Caki2 (cell line): ENCODE measurements around the gene TRIM10. TPM values are rescaled to one million over a fixed set of nuclear protein-coding genes. Genes with fewer than 3 reads are reported as not detected.
"Not testable (repeated sequence)": the region's sequence is repeated elsewhere in the genome, so short reads cannot be mapped to it uniquely, and the experiment has no call there.

Experiments used
- DNase-seq: peaks from one replicate; pipeline ENCODE4 v3.0.0-alpha.2; 2015; ENCODE audit warnings: low read depth
- in situ Hi-C: cut with HindIII; loops from 2 replicates; pipeline ENCODE4 v1.10.0; 2016; ENCODE audit warnings: low sequenced_read_pairs, low pct_unique_long_range_greater_than_20kb, mixed read lengths
- total RNA-seq: library from RNA; depleted of rRNA; stranded (reverse); fragments of >200 nt; shearing (Covaris generic); gene quantifications from 2 replicates; pipeline ENCODE4 v1.2.3, GENCODE V29; 2014; ENCODE audit warnings: low replicate concordance

Gene TRIM10
- total RNA-seq, 1 experiment from 2014 or later: not detected

DNA sequence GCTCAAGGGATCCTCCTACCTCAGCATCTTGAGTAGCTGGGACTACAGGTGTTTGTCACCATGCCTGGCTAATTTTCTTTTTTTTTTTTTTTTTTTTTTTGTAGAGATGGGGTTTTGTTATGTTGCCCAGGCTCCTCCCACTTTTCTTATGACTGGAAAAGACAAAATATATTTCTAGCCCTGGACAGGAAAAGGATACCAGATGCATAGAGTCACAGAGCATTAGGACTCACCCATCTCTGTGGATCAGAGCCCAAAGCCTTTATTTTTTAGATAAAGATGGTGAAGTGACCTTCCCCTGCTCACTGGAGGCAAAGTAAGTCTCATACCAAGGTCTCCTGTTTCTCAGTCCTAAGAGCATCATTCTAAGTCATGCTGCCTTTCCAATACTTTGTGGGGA, 3.4 kb downstream of the TRIM10 start:
- in situ Hi-C loops: no loop called here
- no peak for DNase-seq

DNA sequence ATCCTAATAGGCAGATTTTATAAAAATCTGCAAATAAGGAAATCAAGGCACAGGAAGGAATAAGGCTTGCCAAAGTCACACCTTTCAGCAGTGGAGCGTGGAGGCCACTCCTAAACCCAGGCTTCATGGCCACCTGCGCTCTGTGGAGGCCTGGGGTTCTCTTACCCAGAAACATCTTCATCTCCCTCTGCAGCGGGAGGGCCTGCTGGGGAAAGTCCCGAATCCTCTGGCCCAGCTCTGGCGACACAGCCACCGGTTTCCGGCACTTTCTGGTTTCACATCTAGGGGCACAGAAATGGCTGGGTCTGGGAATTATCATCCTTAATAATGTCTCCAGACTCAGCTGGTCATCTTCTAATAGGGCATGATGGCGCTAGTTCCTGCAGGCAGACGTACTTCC, 4.2 kb downstream of the TRIM10 start:
- DNase-seq: no peak
- in situ Hi-C loops: no loop called here

DNA sequence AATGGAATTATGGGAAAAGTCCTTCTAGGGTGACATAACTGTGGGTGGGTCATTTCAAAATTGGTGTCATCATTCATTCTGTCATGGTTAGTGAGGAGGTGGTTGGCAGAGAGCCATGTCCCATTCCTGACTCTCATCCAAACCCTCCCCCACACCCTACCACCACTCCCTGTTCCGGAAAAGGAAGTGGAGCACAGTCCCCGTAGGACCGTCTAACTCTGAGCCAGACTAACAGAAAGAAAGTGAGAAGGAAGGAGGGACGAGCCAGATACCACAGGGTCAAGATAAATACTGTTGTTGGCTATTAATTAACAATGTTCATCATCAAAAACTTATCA, 4.8 kb downstream of the TRIM10 start:
- in situ Hi-C loops: no loop called here
- DNase-seq: peak; percentile 82

DNA sequence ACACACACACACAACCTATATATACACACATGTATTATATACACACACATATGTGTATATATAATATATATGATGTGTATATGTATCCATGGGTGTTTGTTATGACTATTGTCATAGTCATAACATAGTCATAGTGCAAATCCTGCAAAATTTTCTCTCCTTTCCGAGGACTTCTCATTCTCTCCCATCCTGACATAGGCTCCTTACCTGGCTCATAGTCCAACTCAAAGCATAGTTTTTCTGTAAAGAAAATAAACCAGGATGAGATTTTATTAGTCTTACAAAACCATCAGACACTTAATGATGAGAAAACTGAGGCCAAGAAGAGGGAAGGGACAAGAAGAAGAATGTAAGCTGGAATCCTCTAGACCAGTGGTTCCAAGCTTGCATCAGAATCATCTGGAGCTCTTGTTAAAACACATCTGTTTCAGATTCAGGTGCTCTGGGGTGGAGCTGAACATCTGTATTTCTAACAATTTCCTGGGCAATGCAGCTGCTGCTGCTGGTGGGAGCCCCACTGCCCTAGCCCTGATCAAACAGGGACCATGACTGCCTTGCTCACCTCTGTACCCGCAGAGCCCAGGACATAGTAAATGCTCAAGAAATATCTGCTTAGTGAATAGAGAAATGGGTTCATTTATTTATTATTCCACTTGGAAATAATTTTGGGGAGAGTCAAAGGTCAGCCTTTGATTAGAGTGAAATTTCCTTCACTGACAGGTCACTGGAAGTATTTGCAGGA, 5.3 kb downstream of the TRIM10 start:
- DNase-seq: no peak
- in situ Hi-C loops: no loop called here

DNA sequence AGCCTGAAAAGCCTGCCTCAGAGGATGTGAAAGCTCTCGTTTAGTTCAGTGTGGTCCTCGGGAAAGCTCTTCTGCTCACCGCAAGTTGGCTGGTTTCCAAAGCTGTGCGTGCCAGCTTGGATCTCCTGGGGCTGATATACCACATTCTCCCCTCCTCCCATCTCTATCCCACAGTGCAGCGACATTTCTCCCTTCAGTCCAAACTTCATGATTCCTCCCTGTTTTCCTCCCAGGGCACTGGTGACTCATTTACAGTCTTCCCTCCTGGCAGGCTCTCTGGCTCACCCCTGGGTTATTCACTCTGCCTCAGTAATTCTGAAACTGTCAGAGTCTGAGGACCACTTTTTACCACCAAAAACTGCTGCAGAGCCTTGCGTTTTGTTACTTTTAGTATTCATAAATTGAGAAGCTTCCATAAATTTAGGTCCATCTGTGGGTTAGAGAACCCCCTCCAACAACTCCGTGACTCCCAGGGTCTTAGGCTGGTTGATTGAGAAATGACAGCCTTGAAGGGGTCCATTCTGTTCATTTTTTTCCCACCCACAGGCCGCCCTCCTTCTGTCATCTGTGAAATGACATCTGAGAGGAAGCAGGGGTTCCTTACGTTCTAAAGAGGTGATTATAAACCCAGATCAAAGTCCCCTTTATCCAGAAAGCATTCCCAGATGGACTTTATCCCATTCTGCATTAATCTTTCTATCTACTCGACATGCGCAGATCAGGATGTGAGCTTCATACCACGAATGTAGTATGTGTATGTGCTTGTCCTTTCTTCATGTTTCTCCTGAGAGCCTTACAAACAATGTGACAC, 6.1 kb downstream of the TRIM10 start:
- peak; percentile 76 for DNase-seq
- in situ Hi-C loops: no loop called here

DNA sequence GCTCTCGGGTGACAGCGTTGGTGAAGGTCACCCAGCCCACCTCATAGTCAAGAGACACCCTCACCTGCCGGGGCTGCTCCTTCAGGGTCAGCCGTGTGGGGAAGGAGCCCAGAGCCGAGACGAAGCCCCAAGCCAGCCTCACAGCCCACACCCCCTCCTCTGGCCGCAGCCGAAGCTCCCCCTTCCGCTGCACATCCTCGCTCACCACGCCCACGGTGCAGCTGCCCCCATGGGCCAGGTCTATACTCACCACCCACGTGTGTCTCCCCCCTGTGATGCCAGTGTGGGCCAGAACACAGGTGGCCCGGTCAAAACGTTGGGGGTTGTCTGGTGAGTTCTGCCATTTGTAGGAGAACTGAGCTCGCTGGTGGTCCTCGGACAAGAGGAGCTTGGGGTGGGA, 7.0 kb downstream of the TRIM10 start:
- in situ Hi-C loops: no loop called here
- DNase-seq: no peak

DNA sequence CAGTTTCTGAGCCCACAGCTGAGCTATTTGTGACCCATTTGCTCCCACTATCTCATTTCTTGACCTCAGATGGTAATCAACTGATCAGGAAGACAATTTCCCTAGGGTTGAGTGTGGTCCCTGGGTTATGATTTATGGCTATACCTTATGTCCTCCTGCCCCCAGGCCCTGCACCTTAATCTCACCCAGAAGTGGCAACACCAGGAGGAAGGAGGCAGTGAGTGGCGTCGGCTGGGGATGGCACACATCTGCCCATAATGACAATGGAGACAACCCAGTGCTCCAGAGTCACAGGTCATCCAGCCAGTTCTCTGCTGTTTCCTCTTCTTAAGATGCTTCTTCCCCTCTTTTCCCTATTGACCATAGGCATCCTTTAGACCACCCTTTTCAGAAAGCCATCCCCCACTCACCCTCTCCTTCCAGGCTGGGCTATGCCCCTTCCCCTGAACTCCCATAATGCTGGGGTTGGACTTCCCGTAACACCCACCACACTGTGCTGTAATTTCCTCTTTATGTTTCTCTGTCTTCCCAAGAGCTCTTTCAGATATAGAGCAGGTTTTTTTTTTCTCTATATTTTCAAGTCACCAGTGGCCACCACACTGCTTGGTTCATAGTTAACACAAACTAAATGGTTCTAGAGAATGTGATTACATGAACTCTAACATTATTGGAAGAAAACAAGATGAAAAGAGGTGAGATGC, 8.0 kb downstream of the TRIM10 start:
- no peak for DNase-seq
- in situ Hi-C loops: no loop called here

DNA sequence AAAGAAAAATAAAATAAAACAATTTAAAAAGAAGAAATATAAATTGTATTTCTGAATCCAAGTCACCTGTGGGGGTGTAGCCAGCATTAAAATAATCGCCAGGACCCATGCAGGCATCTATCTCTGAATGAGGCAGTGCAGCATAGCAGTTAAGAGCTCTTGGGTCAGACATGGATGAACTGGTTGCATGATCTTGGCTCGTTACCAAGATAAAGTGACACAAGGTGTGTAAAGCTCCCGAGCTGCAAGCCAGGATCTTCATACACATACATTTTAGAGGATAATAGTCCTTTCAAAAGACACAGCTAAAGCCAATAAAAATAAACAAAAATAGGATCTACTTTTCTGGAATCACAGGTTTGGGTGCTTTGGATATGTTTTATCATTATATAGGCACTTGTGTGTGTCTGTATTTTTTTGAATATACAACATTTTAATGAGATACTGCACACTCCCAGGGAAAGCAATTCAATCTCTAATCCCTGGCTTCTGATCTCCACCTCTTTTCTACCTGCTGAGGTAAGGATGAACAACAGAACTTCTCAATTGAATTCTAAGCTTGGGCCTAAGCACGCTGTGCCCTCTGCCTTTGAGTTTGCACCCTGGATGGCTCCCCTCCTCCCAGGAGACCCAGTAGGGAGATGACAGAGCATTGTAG, 8.9 kb downstream of the TRIM10 start:
- in situ Hi-C loops: no loop called here
- no peak for DNase-seq

DNA sequence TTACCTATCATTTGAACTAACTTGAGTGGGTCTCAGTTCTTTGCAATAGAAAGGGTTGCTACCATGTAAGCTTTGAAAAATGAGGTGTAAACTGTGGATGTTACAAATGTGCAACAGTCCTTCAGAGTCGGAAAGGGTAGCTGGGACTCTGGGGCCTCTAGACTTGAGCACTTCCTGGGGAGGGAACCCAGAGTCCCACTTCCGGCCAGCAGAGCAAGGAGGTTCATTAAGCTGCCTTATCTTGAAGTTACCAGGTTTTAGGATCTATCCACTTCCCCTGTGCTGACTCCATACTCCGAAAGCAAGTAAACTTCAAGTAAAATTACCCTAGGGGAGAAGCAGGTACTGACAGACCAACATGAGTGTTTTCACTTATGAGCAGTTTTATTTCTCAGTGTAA, 9.4 kb downstream of the TRIM10 start:
- no peak for DNase-seq
- in situ Hi-C loops: no loop called here

DNA sequence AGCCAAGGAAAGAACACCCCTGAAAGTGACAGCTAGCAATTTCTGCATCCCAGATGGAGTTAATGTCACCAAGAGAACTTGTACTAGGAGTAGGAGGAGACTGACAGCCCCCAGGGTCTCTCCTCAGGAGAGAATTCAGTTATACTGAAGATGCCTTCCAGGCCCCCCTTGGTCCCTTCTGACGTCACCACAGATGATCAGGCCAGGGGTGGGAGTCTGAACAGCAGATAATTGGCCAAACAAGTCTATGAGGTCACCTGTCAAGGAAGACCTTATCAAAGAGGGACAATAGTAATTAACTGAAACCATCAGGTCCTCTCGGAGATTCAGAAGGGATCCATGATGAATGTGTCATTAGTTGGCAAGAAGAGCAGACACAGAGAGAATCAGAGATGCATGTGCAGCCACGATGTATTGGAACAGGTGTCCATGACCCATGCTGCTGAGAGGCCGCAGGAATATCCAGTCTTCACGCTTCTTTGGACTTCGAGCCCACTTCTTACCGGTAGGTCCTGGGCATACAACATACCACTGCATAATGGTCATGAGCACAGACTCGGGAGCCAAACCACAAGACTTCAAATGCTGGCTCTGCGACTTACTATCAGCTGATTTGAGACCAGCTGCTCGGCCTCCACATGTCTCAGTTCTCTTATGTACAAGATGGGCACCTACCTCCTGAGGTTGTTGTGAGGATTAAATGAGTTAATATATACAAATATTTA, 10.2 kb downstream of the TRIM10 start:
- in situ Hi-C loops: no loop called here
- DNase-seq: no peak

DNA sequence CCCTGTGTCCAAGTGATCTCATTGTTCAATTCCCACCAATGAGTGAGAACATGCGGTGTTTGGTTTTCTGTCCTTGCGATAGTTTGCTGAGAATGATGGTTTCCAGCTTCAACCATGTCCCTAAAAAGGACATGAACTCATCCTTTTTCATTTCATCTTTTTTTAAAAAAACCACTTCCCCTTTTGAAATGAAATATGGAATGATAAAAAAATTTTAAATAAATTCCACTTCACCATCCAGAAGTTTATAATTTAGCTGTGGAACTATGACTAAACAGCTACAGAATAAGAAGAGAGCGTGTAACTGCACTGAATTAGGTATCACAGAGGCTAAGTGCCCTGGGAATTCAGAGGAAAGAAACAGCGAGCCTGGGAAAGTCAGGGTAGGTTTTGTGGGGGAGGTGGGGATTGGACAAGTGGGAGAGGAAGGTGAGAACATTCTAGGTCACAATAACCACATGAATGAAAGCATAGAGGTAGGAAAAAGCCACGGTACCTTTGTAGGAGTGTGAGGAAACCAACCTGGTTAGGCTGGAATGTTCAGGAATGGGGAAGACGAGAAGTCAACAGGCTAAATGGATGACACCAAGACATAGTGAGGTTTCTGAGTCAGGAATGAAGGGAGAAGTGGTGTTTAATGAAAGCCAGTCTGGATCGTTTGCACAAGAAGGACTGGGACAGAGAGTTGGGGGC, 11.0 kb downstream of the TRIM10 start:
- DNase-seq: no peak
- in situ Hi-C loops: no loop called here

DNA sequence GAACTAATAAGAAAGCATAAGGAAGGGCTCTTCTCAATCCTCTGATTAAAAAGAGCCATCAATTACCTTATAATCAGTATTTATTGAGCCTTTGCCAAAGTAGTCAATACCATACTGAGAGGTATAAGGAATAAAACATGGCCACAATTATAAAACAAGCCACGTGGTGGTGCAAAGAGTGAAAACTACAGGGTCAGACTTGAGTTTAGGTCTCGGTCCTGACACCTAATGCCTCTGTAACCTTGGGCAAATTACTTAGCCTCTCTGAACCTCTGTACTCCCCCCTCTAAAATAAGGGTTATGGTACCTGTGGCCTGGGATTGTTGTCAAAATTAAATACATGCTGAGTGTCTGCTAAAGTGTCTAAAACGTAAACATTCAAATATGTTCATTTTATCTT, 11.8 kb downstream of the TRIM10 start:
- in situ Hi-C loops: no loop called here
- DNase-seq: no peak

DNA sequence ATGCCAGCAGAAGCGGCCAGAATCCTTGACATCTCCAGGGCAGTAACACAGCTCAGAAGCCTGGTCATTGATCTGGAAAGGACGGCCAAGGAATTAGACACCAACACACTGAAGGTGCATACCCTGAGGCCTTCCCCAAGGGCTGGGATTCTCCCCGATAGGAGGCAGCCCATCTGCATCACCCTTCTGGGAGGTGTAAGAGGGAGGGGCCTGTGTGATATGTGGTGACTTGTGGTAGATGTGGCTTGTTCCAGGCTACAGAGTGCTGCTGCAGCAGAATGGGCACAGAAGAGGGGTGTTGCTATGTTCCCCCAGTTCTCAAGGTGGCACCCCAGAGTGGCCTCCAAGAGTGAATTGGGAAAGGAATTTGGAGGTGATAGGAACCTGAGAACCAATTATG, 13.9 kb downstream of the TRIM10 start:
- no peak for DNase-seq
- in situ Hi-C loops: no loop called here

DNA sequence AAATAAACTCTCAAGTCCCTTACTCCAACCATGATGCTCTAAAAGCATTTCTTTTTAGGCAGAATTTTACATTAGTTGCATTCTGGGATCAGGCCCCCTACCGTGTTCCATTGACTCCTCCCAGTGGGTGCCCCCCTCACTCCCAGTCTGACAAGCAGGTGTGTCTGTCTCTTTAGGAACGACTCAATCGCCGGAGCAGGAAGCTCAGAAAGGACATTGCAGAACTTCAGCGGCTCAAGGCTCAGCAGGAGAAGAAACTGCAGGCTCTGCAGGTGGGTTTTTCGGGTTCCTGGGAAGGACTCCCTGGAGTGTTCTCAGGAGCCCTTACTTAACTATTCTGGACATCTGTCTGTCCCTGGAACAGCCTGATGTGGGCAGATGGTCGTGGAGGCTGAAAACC, 15.2 kb downstream of the TRIM10 start:
- in situ Hi-C loops: no loop called here
- DNase-seq: no peak

DNA sequence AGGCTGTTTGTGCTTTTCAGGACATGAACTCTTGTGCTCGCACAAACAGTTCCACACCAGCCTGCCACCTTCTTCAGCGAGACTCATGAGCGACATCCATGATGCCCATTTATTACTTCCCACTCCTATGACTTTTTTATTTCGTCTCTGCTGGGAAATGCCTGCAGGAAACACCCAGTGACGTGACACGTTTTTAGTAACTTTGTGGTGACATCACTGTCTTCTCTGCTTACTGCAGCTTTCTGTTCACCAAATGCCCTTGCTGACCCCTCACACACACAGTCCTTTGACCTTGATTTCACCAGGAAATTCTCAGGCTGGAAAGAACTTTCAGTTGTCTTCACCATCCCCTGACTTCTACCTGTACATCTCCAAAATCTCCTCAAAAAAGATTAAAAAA, 16.2 kb downstream of the TRIM10 start:
- in situ Hi-C loops: no loop called here
- DNase-seq: no peak

DNA sequence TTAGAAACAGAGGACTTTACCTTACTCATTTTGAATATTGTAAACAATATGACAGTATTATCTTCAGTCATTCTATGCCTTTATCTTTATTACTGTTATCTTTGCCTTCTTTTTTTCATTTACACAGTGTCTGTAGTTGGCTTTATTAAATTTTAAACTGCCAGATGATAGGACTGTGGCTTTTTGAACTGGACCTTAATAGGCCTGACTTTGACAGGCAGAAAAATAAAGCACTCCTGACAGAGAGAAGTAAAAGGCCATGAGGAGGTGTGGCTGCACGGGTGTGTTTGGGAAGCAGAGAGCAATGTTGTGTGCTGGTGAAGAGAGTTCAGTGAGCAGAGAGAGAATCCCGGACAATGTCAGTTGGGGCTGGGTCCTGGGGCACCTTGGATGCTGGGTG, 17.2 kb downstream of the TRIM10 start:
- in situ Hi-C loops: no loop called here
- DNase-seq: no peak

DNA sequence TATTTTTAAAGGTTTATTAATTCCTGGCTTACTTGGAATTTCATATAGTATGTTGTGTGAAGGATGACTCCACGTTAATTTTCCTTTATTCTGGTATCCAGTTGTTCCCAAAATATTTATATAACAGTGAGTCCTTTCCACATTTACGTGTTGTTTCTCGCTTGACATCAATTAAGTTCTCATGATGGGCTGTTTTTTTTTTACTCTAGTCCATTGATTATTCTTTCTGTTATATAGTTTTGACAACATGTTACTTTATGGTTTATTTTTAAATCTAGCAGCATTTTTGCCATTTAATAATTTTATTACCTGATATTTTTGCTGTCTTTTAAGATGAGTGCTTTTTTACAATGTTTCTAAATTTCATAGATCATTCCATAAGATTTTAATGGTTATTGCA, 18.3 kb downstream of the TRIM10 start:
- DNase-seq: no peak
- in situ Hi-C loops: no loop called here

DNA sequence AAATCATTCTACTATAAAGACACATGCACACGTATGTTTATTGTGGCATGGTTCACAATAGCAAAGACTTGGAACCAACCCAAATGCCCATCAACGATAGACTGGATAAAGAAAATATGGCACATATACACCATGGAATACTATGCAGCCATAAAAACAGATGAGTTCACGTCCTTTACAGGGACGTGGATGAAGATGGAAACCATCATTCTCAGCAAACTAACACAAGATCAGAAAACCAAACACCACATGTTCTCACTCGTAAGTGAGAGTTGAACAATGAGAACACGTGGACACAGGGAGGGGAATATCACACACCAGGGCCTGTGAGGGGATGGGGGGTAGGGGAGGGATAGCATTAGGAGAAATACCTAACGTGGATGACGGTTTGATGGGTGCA, 20.8 kb downstream of the TRIM10 start:
- in situ Hi-C loops, DNase-seq: not testable (repeated sequence)
